C4-2B (cell line): Measurements from ENCODE around the gene WDR36.
"Not testable (repeated sequence)": the region's sequence is repeated elsewhere in the genome, so short reads cannot be mapped to it uniquely, and the experiment has no call there.

Experiments
- ZFX ChIP-seq: fragments of 450-650 bp; IDR thresholded peaks from 2 replicates; pipeline ENCODE4 v1.6.1; 2017
- TF ChIP-seq, protein P1 (sequence below): fragments of 450-650 bp; conservative IDR thresholded peaks from 2 replicates; pipeline ENCODE4 v1.5.1; 2017; ENCODE audit warnings: mild to moderate bottlenecking

DNA sequence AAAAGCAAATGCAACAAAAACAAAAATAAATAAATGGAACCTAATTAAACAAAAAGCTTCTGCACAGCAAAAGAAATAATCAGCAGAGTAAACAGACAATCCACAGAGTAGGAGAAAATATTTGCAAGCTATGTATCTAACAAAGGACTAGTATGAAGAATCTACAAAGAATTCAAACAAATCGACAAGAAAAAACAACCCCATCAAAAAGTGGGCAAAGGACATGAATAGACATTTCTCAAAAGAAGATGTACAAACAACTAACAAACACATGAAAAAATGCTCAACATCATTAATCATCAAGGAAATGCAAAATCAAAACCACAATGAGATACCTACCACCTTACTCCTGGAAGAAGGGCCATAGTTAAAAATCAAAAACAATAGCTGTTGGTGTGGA is 49.3 kb downstream of the WDR36 start:
- TF ChIP-seq, protein P1, sequence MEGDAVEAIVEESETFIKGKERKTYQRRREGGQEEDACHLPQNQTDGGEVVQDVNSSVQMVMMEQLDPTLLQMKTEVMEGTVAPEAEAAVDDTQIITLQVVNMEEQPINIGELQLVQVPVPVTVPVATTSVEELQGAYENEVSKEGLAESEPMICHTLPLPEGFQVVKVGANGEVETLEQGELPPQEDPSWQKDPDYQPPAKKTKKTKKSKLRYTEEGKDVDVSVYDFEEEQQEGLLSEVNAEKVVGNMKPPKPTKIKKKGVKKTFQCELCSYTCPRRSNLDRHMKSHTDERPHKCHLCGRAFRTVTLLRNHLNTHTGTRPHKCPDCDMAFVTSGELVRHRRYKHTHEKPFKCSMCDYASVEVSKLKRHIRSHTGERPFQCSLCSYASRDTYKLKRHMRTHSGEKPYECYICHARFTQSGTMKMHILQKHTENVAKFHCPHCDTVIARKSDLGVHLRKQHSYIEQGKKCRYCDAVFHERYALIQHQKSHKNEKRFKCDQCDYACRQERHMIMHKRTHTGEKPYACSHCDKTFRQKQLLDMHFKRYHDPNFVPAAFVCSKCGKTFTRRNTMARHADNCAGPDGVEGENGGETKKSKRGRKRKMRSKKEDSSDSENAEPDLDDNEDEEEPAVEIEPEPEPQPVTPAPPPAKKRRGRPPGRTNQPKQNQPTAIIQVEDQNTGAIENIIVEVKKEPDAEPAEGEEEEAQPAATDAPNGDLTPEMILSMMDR, result not testable (repeated sequence)
- not testable (repeated sequence) for TF ChIP-seq ZFX
